ENCODE data around the gene BLOC1S1.

Gene BLOC1S1

GRCh38 chr12:55707841-55708694 lies 7.8 kb upstream of the BLOC1S1 start, which contains the start of gene ITGA7:
ITGA7 (minus strand) TSS chr12:55707904; CDS start chr12:55707682, 222 bp downstream.
- TF ChIP-seq CTCF (IDR thresholded peaks at IDR 0.05; ENCODE audit: low read depth, low read length), result no peak
- in situ Hi-C loops (cut with HindIII; ENCODE audit: low sequenced_read_pairs), result no loop called here
- DNase-seq (ENCODE audit: low read depth, low spot score), result no peak

GRCh38 chr12:55708695-55709233 lies 7.1 kb upstream of the BLOC1S1 start:
- no peak overlapping the region for H3K4me3 ChIP-seq (ENCODE audit: low read depth, low read length)
- no peak for DNase-seq (ENCODE audit: low read depth, low spot score)
- in situ Hi-C loops (cut with HindIII; ENCODE audit: low sequenced_read_pairs), result no loop called here
- TF ChIP-seq CTCF (IDR thresholded peaks at IDR 0.05; ENCODE audit: low read depth, low read length), result no peak

More at GRCh38 chr12:55707841-55708694, 7.8 kb upstream of the BLOC1S1 start, which contains the start of gene ITGA7:
- peak within 1 kb of the TSS; percentile 53 for H3K4me3 ChIP-seq (ENCODE audit: low read depth, low read length)

GRCh38 chr12:55711786-55712553 lies 3.9 kb upstream of the BLOC1S1 start:
- in situ Hi-C loops (cut with HindIII; ENCODE audit: low sequenced_read_pairs), result no loop called here
- no peak overlapping the region for H3K4me3 ChIP-seq (ENCODE audit: low read depth, low read length)
- no peak for DNase-seq (ENCODE audit: low read depth, low spot score)
- no peak for TF ChIP-seq CTCF (IDR thresholded peaks at IDR 0.05; ENCODE audit: low read depth, low read length)

- H3K4me3 ChIP-seq (ENCODE audit: low read depth, low read length), result no peak overlapping the region
- TF ChIP-seq CTCF (IDR thresholded peaks at IDR 0.05; ENCODE audit: low read depth, low read length), result no peak
- DNase-seq (ENCODE audit: low read depth, low spot score), result no peak
- in situ Hi-C loops (cut with HindIII; ENCODE audit: low sequenced_read_pairs), result no loop called here
Observed at GRCh38 chr12:55712700-55713415, 3.0 kb upstream of the BLOC1S1 start.

GRCh38 chr12:55713721-55714120 lies 2.1 kb upstream of the BLOC1S1 start:
- no peak for TF ChIP-seq CTCF (IDR thresholded peaks at IDR 0.05; ENCODE audit: low read depth, low read length)
- DNase-seq (ENCODE audit: low read depth, low spot score), result peak; percentile 66
- H3K4me3 ChIP-seq (ENCODE audit: low read depth, low read length), result no peak overlapping the region
- in situ Hi-C loops (cut with HindIII; ENCODE audit: low sequenced_read_pairs), result no loop called here
